D341Med (cell line): ENCODE measurements around the gene BRIP1.

Experiments used
- DNase-seq: peaks from one replicate; pipeline ENCODE4 v3.0.0; 2012; ENCODE audit warnings: low spot score

BRIP1 gene

GRCh38 chr17:61757168-61757567 is 106.2 kb downstream of the BRIP1 start:
- no peak for DNase-seq

GRCh38 chr17:61756561-61756960 is 106.8 kb downstream of the BRIP1 start:
- no peak for DNase-seq

GRCh38 chr17:61755668-61756067 is 107.7 kb downstream of the BRIP1 start:
- no peak for DNase-seq

GRCh38 chr17:61755078-61755477 is 108.2 kb downstream of the BRIP1 start:
- DNase-seq, result no peak

- no peak for DNase-seq
Measured at GRCh38 chr17:61754124-61754523, 109.2 kb downstream of the BRIP1 start.

- no peak for DNase-seq
Measured at GRCh38 chr17:61753696-61754095, 109.6 kb downstream of the BRIP1 start.

- no peak for DNase-seq
Measured at GRCh38 chr17:61750656-61751055, 112.7 kb downstream of the BRIP1 start.

- no peak for DNase-seq
Measured at GRCh38 chr17:61749823-61750404, 113.4 kb downstream of the BRIP1 start.

GRCh38 chr17:61746248-61746985 is 116.9 kb downstream of the BRIP1 start:
- DNase-seq, result no peak

GRCh38 chr17:61744804-61745203 is 118.5 kb downstream of the BRIP1 start:
- no peak for DNase-seq

- DNase-seq, result no peak
Measured at GRCh38 chr17:61744252-61744651, 119.1 kb downstream of the BRIP1 start.

GRCh38 chr17:61743766-61744165 is 119.6 kb downstream of the BRIP1 start:
- DNase-seq, result no peak

GRCh38 chr17:61739002-61739401 is 124.3 kb downstream of the BRIP1 start:
- no peak for DNase-seq

- DNase-seq, result no peak
Measured at GRCh38 chr17:61738249-61738648, 125.1 kb downstream of the BRIP1 start.

GRCh38 chr17:61737820-61738219 is 125.5 kb downstream of the BRIP1 start:
- DNase-seq, result no peak

GRCh38 chr17:61736438-61736837 is 126.9 kb downstream of the BRIP1 start:
- no peak for DNase-seq

GRCh38 chr17:61735807-61736206 is 127.5 kb downstream of the BRIP1 start:
- DNase-seq, result no peak

GRCh38 chr17:61734466-61734865 is 128.9 kb downstream of the BRIP1 start:
- no peak for DNase-seq

- DNase-seq, result no peak
Measured at GRCh38 chr17:61734012-61734411, 129.3 kb downstream of the BRIP1 start.

GRCh38 chr17:61733021-61733420 is 130.3 kb downstream of the BRIP1 start:
- no peak for DNase-seq

- DNase-seq, result no peak
Measured at GRCh38 chr17:61732169-61732568, 131.2 kb downstream of the BRIP1 start.

- no peak for DNase-seq
Measured at GRCh38 chr17:61731330-61731729, 132.0 kb downstream of the BRIP1 start.

- DNase-seq, result no peak
Measured at GRCh38 chr17:61729690-61730268, 133.5 kb downstream of the BRIP1 start.
